Suprapubic skin (tissue), 4 donors: ENCODE measurements around the gene EPYC. TPM values are rescaled to one million over a fixed set of nuclear protein-coding genes. Genes with fewer than 3 reads are reported as not detected.
A peak's percentile ranks its signal among the peaks of the same experiment; 100 is the strongest.

Experiments
- DNase-seq, 2 donors: peaks; one replicate each; pipeline ENCODE4 v3.0.0-alpha.2; 2019; ENCODE audit warnings: low spot score in 2 of 2
- H3K27ac ChIP-seq: fragments of 200-600 bp; sonication (generic); one replicate; pipeline ENCODE4 v1.5.1; 2019
- H3K27me3 ChIP-seq: fragments of 200-600 bp; sonication (generic); one replicate; pipeline ENCODE4 v1.5.1; 2019
- H3K36me3 ChIP-seq: fragments of 200-600 bp; sonication (generic); one replicate; pipeline ENCODE4 v1.5.1; 2019
- H3K4me1 ChIP-seq: fragments of 200-600 bp; sonication (generic); one replicate; pipeline ENCODE4 v1.5.1; 2019
- H3K4me3 ChIP-seq: fragments of 200-600 bp; sonication (generic); one replicate; pipeline ENCODE4 v1.5.1; 2019; ENCODE audit warnings: mild to moderate bottlenecking
- H3K9me3 ChIP-seq: fragments of 200-600 bp; sonication (generic); one replicate; pipeline ENCODE4 v1.5.1; 2019
- EP300 ChIP-seq: sonication (generic); formaldehyde crosslinking; IDR thresholded peaks from one replicate; pipeline ENCODE4 v1.6.1; 2017; ENCODE audit warnings: antibody characterized with exemption
- POLR2A ChIP-seq, 2 donors: fragments of 450-650 bp; IDR thresholded peaks; one replicate each; pipeline ENCODE4 v1.6.1; 2017; ENCODE audit warnings: antibody characterized with exemption in 2 of 2, mild to moderate bottlenecking in 2 of 2, moderate library complexity in 2 of 2
- POLR2AphosphoS5 ChIP-seq, 3 donors: sonication (generic); formaldehyde crosslinking; IDR thresholded peaks; one replicate each; pipeline ENCODE4 v1.6.1; 2017; ENCODE audit warnings: antibody characterized with exemption in 3 of 3
- WGBS: methylation state at CpG from one replicate; pipeline ENCODE4 v1.1.5; 2018; 5-methylcytosine and 5-hydroxymethylcytosine counted together
- total RNA-seq, 4 donors: library from RNA; depleted of rRNA; stranded (reverse); fragments of >200 nt; gene quantifications; one replicate each; pipeline ENCODE4 v1.1.0, GENCODE V29; 2016
- TF ChIP-seq, protein P1 (sequence below), 2 donors: fragments of 200-600 bp in 1 of 2; fragments of 450-650 bp in 1 of 2; sonication (generic) in 1 of 2; IDR thresholded peaks; one replicate each; pipeline ENCODE4 v1.5.1; 2016 to 2019; ENCODE audit warnings: antibody characterized with exemption in 2 of 2, mild to moderate bottlenecking in 1 of 2, moderate library complexity in 1 of 2

The EPYC gene, protein sequence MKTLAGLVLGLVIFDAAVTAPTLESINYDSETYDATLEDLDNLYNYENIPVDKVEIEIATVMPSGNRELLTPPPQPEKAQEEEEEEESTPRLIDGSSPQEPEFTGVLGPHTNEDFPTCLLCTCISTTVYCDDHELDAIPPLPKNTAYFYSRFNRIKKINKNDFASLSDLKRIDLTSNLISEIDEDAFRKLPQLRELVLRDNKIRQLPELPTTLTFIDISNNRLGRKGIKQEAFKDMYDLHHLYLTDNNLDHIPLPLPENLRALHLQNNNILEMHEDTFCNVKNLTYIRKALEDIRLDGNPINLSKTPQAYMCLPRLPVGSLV
- not detected for total RNA-seq

DNA sequence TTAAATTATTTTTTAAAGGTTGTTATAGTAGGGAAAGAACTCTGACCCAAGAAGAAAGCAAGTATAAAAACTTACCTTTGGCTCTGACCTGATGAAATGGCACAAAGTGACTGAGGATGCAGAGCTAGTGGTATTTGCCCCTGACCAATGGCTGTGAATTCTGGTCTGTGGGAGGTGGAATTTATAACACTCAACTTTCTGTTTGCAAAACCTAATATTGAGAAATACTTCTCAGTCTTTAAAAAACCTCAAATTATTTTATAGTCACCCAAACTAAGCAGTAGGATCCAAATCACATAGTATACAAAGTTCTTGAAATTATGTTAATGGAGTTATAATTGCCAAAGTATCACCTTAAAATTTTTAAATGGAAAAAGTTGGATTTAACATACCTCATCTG is at the start of gene EPYC:
EPYC (minus strand) TSS at position 101 of the 400 bp plus-strand sequence. CDS start 2,407 bp downstream, outside the sequence.
- Histone ChIP-seq H3K4me3 (no peak within 1 kb of the TSS), H3K4me1 (no peaks in the 10 kb centered on the region), H3K27me3 (no peaks in the 10 kb centered on the region), H3K36me3 (no peaks in the 10 kb centered on the region), H3K27ac (no peak within 1 kb of the TSS), H3K9me3 (no peaks in the 10 kb centered on the region)
- no peak for DNase-seq
- TF ChIP-seq EP300 (no peak), POLR2AphosphoS5 (IDR thresholded peaks at IDR 0.05) (no peak)
- TF ChIP-seq, protein P1, sequence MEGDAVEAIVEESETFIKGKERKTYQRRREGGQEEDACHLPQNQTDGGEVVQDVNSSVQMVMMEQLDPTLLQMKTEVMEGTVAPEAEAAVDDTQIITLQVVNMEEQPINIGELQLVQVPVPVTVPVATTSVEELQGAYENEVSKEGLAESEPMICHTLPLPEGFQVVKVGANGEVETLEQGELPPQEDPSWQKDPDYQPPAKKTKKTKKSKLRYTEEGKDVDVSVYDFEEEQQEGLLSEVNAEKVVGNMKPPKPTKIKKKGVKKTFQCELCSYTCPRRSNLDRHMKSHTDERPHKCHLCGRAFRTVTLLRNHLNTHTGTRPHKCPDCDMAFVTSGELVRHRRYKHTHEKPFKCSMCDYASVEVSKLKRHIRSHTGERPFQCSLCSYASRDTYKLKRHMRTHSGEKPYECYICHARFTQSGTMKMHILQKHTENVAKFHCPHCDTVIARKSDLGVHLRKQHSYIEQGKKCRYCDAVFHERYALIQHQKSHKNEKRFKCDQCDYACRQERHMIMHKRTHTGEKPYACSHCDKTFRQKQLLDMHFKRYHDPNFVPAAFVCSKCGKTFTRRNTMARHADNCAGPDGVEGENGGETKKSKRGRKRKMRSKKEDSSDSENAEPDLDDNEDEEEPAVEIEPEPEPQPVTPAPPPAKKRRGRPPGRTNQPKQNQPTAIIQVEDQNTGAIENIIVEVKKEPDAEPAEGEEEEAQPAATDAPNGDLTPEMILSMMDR (IDR thresholded peaks at IDR 0.05): no peak

DNA sequence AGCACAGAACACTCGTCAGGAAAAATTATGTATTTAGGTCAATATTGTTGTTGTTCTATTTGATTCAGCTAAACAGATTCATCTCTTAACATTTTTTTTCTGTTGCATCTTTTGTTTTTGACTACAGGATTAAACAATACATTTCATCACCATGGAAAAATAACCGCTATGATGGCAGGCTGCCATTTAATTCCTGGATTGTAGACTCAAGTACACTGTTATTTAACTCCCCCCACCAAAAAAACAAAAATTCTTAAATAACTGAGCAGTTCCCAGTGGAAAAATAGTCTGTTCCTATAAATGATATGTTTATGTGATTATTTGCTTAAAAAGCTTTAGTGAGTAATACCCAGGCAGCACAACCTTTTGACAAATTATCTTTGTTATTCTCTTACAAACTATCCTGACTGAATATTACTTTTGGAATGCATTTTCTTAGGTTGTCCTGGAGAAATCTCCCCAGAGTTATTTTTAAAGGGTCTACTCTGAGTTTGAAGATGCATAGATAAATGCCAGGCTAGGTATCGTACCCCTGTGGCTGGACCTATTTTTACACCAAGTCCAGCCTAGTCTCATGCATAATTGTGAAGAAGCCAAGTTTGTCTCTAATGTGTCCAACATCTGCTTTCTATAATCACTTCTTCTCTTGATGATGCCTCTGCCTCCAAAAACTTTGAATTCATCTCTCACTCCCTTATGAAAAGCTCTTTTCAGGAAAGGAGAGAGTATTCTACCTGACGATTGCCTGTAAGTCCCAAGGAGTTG is 49.4 kb upstream of the EPYC start:
- no peaks in the 10 kb centered on the region for H3K27me3 ChIP-seq
- H3K4me1 ChIP-seq: no peaks in the 10 kb centered on the region
- H3K9me3 ChIP-seq: no peaks in the 10 kb centered on the region
- no peak overlapping the region for H3K4me3 ChIP-seq
- 46% methylated on average over 4 of the region's 4 CpGs for WGBS
- TF ChIP-seq POLR2AphosphoS5 (IDR thresholded peaks at IDR 0.05): no peak
- TF ChIP-seq, protein P1 (IDR thresholded peaks at IDR 0.05): no peak
- no peak for TF ChIP-seq POLR2A (IDR thresholded peaks at IDR 0.05)
- no peak overlapping the region for H3K27ac ChIP-seq
- DNase-seq: peak in 1 of 2 donors; percentile 71
- H3K36me3 ChIP-seq: no peaks in the 10 kb centered on the region

DNA sequence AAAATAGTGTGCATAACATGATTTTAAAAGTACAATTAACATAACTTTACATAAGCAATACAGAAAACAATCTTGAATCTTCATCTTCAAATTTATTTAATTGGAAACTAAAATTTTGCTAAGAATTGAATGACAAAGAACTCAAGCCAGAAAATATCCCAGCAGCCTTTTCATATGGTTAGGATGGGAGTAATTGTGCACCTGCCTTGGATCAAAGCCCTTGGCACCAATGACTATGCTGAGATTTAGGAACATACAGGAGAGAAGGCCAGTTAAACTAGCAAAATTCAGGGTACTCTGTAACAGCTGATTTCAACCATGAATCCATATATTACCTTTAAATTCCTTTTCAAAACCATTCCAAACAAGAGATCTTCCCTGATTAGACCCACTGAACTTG is 47.3 kb upstream of the EPYC start:
- no peak for DNase-seq
- H3K27me3 ChIP-seq: no peaks in the 10 kb centered on the region
- no peak overlapping the region for H3K27ac ChIP-seq
- H3K9me3 ChIP-seq: no peaks in the 10 kb centered on the region
- H3K36me3 ChIP-seq: no peaks in the 10 kb centered on the region
- TF ChIP-seq EP300 (no peak), POLR2A (IDR thresholded peaks at IDR 0.05) (no peak), POLR2AphosphoS5 (IDR thresholded peaks at IDR 0.05) (no peak)
- TF ChIP-seq, protein P1 (IDR thresholded peaks at IDR 0.05): no peak
- H3K4me1 ChIP-seq: no peaks in the 10 kb centered on the region
- no peak overlapping the region for H3K4me3 ChIP-seq

DNA sequence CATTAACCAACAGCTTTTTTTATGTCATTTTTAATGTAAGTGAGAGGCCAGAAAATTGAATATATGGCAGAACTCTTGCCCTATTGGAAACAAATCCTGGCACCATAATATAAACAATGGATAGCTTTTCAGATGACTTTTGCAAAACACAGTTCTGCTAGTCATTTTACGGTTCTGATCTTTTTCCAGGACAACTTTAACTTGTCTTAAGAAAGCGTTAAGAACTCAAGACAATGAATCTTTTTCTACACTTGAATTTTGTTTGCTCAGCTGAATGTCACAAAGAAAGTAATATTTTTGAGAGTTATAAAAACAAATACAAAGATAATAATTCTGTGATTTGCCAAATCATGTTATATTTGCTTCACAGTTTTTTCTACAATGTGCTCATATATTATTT is 39.8 kb upstream of the EPYC start:
- 71% methylated on average over 2 of the region's 2 CpGs for WGBS
- H3K27me3 ChIP-seq: no peaks in the 10 kb centered on the region
- no peak overlapping the region for H3K4me3 ChIP-seq
- H3K36me3 ChIP-seq: no peaks in the 10 kb centered on the region
- no peak overlapping the region for H3K27ac ChIP-seq
- TF ChIP-seq, protein P1 (IDR thresholded peaks at IDR 0.05): no peak
- TF ChIP-seq POLR2A (IDR thresholded peaks at IDR 0.05) (no peak), EP300 (no peak), POLR2AphosphoS5 (IDR thresholded peaks at IDR 0.05) (no peak)
- H3K4me1 ChIP-seq: peaks cover 4% of the 10 kb centered on the region
- no peaks in the 10 kb centered on the region for H3K9me3 ChIP-seq
- DNase-seq: no peak

DNA sequence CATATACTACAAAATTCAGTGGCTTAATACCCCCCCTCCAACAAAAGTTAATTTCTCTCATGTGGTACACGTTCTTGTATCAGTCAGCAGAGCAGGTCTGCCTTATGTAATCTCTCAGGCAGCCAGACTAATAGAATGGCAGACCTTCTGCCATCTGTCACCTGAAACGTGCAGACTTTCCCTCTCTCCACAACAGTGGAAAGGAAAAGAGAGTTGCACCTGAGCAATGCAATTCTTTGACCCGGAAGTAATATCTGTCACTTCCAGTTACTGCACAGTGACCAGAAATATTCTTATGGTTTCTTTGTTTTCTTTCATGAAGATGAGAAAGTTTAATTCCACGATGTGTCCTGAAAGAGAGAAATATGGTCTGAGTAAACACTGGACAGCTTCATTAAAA is 38.6 kb upstream of the EPYC start:
- H3K27ac ChIP-seq: no peak overlapping the region
- WGBS: 76% methylated on average over 4 of the region's 4 CpGs
- peaks cover 4% of the 10 kb centered on the region for H3K4me1 ChIP-seq
- no peaks in the 10 kb centered on the region for H3K36me3 ChIP-seq
- no peaks in the 10 kb centered on the region for H3K27me3 ChIP-seq
- DNase-seq: no peak
- H3K9me3 ChIP-seq: no peaks in the 10 kb centered on the region
- TF ChIP-seq POLR2AphosphoS5 (IDR thresholded peaks at IDR 0.05) (no peak), POLR2A (IDR thresholded peaks at IDR 0.05) (no peak), EP300 (no peak)
- TF ChIP-seq, protein P1 (IDR thresholded peaks at IDR 0.05): no peak
- no peak overlapping the region for H3K4me3 ChIP-seq
